Activated CD8-positive, alpha-beta memory T cell treated with anti-CD3 and anti-CD28 coated beads, Interleukin-2, amount 50 U/mL, for 1 hour (primary cell): Measurements from ENCODE around the gene TAF11L13.
"Not testable (repeated sequence)": the region's sequence is repeated elsewhere in the genome, so short reads cannot be mapped to it uniquely, and the experiment has no call there.

Experiments used
- DNase-seq: peaks from one replicate; pipeline ENCODE4 v3.0.0-alpha.2; 2020; ENCODE audit errors: extremely low read depth

TAF11L13 gene

DNA sequence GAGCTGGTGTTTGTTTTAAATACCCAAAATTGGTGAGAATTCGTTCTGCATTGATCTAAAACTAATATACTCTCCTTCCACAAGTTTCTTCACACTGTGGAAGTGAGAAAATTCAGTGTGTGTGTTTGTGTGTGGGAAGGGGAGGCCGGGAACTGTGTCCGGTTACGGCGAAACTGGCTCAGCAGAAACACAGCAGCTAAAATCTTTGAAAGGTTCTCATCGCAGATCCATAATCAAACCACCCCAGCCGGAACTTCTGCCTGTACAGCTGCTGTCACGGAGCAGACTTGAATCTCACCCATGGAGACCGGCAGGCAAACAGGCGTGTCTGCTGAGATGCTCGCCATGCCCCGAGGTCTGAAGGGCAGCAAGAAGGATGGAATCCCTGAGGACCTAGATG, at the start of gene TAF11L13:
TSS of gene TAF11L13 (plus strand) at position 301 of the 400 bp plus-strand sequence.
- DNase-seq: not testable (repeated sequence)

DNA sequence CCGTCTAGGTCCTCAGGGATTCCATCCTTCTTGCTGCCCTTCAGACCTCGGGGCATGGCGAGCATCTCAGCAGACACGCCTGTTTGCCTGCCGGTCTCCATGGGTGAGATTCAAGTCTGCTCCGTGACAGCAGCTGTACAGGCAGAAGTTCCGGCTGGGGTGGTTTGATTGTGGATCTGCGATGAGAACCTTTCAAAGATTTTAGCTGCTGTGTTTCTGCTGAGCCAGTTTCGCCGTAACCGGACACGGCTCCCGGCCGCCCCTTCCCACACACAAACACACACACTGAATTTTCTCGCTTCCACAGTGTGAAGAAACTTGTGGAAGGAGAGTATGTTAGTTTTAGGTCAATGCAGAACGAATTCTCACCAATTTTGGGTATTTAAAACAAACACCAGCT, 46.2 kb upstream of the TAF11L13 start, which contains the start of gene TAF11L7:
TSS of gene TAF11L7 (minus strand) at position 101 of the 400 bp plus-strand sequence.
- not testable (repeated sequence) for DNase-seq

DNA sequence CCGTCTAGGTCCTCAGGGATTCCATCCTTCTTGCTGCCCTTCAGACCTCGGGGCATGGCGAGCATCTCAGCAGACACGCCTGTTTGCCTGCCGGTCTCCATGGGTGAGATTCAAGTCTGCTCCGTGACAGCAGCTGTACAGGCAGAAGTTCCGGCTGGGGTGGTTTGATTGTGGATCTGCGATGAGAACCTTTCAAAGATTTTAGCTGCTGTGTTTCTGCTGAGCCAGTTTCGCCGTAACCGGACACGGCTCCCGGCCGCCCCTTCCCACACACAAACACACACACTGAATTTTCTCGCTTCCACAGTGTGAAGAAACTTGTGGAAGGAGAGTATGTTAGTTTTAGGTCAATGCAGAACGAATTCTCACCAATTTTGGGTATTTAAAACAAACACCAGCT, 41.0 kb upstream of the TAF11L13 start, which contains the start of gene TAF11L8:
TSS of gene TAF11L8 (minus strand) at position 101 of the 400 bp plus-strand sequence.
- not testable (repeated sequence) for DNase-seq

DNA sequence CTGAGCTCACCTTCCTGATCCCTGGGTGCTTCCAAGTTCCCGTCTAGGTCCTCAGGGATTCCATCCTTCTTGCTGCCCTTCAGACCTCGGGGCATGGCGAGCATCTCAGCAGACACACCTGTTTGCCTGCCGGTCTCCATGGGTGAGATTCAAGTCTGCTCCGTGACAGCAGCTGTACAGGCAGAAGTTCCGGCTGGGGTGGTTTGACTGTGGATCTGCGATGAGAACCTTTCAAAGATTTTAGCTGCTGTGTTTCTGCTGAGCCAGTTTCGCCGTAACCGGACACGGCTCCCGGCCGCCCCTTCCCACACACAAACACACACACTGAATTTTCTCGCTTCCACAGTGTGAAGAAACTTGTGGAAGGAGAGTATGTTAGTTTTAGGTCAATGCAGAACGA, 37.6 kb upstream of the TAF11L13 start, which contains the start of gene TAF11L9:
TSS of gene TAF11L9 (minus strand) at position 140 of the 400 bp plus-strand sequence.
- not testable (repeated sequence) for DNase-seq

DNA sequence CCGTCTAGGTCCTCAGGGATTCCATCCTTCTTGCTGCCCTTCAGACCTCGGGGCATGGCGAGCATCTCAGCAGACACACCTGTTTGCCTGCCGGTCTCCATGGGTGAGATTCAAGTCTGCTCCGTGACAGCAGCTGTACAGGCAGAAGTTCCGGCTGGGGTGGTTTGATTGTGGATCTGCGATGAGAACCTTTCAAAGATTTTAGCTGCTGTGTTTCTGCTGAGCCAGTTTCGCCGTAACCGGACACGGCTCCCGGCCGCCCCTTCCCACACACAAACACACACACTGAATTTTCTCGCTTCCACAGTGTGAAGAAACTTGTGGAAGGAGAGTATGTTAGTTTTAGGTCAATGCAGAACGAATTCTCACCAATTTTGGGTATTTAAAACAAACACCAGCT, 34.2 kb upstream of the TAF11L13 start, which contains the start of gene TAF11L10:
TSS of gene TAF11L10 (minus strand) at position 101 of the 400 bp plus-strand sequence.
- not testable (repeated sequence) for DNase-seq

DNA sequence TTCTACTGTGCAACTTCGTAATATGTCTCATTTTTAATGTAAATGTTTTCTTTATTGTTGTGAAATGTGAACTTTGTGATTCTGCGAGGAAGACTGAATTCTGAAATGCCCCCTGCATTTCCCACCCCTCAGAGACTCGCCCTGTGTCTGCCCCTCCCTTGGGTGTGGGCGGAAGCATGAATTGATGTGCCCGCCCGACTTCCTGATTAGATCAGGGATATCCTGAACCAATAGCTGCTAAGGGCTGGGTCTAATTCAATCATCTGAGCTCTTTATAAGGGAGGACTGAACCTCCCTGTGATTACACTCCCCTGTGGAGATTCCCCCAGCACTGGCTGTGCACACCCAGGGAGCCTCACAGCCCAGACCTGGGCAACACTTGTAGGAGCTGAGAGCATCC, 28.0 kb upstream of the TAF11L13 start, which contains the start of gene TAF11L11:
TSS of gene TAF11L11 (plus strand) at position 304 of the 400 bp plus-strand sequence.
- not testable (repeated sequence) for DNase-seq

DNA sequence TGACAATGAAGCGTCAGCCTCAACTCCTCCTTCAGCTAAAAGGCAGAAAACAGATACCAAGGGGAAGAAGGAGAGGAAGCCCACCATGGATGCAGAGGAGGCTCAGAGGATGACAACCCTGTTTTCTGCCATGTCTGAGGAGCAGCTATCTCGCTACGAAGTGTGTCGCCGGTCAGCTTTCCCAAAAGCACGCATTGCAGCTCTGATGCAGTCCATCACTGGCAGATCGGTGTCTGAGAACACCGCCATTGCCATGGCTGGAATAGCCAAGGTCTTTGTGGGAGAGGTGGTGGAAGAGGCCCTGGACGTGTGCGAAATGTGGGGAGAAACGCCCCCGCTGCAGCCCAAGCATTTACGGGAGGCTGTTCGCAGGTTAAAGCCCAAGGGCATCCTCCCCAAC, 26.9 kb upstream of the TAF11L13 start:
- DNase-seq: no peak

DNA sequence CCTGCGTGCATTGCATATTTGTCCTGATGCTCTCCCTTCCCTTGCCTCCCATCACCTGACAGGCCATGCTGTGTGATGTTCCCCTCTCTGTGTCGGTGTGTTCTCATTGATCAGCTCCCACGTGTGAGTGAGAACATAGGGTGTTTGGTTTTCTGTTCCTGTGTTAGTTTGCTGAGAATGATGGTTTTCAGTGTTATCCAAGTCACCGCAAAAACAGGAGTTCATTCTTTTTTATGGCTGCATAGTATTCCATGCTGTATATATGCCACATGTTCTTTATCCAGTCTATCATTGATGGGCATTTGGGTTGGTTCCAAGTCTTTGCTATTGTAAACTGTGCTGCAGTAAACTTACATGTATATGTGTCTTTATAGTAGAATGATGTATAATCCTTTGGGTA, 24.4 kb upstream of the TAF11L13 start:
- DNase-seq: not testable (repeated sequence)

DNA sequence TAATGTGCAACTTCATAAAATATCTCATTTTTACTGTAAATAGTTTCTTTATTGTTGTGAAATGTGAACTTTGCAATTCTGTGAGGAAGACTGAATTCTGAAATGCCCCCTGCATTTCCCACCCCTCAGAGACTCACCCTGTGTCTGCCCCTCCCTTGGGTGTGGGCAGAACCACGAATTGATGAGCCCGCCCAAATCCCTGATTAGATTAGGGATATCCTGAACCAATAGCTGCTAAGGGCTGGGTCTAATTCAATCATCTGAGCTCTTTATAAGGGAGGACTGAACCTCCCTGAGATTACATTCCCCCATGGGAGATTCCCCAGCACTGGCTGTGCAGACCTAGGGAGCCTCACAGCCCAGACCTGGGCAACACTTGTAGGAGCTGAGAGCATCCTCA, 21.8 kb upstream of the TAF11L13 start, which contains the start of gene TAF11L12:
TSS of gene TAF11L12 (plus strand) at position 301 of the 400 bp plus-strand sequence.
- DNase-seq: not testable (repeated sequence)

DNA sequence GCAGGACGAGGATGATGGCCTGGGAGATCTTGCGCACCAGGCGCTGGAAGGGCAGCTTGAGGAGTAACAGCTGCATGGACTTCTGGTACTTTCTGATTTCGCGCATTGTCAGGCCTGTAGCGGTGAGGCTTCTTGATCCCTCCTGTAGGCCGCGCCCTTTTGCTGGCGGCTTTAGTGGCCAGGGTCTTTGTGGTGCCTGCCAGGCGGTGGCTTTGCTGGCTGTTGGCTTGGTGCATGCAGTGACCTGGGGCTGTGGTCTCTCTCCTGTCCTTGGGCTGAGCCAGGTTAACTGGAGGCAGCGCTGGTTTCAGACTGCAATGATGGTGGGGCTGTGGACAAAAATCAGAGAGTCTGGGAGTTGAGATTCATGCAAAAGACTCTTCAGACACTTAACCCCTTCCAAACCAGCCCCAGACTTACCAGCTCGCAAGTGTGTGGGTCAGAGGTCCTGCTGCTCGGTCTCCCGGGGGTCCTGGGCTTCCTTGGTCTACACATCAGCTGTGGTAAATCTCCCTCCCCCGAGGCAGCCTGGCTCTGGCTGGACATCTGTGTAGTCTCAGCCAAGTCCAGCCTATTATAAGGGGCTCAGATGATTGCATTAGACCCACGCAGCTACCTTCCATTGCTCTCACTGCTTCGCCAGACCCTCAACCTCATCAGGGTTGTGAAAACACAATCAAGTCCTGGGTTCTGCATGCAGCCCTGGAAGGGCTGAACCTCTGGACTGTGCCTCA, 16.8 kb upstream of the TAF11L13 start:
- no peak for DNase-seq

DNA sequence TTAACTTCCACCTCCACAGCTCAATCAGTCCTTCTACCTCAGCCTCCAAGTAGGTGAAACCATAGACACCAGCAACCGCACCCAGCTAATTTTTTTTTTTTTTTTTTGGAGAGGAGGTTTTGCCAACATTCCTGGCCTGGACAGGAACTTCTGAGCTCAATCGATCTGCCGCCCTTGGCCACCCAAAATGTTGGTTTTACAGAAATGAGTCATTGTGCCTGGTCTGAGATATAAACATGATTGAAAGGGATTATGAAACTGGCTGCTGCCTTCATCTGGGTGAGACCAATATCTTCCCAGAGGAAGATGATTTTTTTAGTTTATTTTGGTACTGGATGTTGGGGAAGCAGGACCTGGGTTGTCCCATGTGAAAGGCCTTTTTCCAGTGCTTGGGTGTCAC, 12.5 kb upstream of the TAF11L13 start:
- DNase-seq: no peak

DNA sequence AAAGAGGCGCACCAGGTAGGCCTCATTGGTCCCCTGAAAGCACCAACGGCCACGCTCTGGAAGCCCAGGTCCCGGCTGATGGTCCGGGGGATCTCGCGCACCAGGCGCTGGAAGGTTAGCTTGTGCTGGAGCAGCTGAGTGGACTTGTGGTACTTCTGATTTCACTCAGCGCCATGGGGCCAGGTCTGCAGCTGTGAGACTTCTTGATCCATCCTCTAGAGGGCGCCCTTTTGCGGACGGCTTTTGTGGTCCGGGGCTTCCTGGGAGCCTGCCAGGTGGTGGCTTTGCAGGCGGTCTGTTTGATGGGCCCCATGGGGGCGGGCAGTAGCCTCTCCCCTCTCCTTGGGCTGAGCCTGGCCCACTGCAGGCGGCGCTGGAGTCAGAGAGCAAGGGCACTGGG, 11.3 kb upstream of the TAF11L13 start:
- DNase-seq: no peak

DNA sequence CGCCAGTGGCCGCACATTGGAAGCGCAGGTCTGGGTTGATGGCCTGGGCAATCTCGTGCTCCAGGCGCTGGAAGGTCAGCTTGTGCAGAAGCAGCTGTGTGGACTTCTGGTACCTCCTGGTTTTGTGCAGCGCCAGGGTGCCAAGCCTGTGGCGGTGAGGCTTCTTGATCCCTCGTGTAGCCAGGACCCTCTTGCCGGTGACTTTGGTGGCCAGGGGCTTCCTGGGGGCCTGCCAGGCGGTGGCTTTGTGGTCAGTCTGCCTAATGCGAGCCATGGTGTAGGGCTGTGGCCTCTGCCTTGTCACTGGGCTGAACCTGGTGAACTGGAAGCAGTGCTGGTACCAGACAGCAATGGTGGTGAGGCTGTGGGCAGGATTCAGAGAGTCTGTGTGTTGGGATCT, 6.2 kb upstream of the TAF11L13 start:
- DNase-seq: no peak

DNA sequence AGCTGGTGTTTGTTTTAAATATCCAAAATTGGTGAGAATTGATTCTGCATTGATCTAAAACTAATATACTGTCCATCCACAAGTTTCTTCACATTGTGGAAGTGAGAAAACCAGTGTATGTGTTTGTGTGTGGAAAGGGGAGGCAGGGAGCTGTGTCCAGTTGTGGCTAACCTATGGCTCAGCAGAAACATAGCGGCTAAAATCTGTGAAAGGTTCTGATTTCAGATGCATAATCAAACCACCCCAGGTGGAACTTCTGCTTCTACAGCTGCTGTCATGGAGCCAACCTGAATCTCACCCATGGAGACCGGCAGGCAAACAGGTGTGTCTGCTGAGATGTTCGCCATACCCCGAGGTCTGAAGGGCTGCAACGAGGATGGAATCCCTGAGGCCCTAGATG, 2.3 kb downstream of the TAF11L13 start, which contains the start of gene TAF11L14:
TSS of gene TAF11L14 (plus strand) at position 301 of the 400 bp plus-strand sequence.
- DNase-seq: no peak

DNA sequence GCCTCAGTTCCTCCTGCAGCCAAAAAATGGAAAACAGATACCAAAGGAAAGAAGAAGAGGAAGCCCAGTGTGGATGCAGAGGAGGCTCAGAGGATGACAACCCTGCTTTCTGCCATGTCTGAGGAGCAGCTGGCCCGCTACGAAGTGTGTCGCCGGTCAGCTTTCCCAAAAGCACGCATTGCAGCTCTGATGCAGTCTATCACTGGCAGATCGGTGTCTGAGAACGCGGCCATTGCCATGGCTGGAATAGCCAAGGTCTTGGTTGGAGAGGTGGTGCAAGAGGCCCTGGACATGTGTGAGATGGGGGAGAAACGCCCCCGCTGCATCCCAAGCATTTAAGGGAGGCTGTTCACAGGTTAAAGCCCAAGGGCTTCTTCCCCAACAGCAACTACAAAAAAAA, 17.3 kb downstream of the TAF11L13 start:
- DNase-seq: not testable (repeated sequence)

DNA sequence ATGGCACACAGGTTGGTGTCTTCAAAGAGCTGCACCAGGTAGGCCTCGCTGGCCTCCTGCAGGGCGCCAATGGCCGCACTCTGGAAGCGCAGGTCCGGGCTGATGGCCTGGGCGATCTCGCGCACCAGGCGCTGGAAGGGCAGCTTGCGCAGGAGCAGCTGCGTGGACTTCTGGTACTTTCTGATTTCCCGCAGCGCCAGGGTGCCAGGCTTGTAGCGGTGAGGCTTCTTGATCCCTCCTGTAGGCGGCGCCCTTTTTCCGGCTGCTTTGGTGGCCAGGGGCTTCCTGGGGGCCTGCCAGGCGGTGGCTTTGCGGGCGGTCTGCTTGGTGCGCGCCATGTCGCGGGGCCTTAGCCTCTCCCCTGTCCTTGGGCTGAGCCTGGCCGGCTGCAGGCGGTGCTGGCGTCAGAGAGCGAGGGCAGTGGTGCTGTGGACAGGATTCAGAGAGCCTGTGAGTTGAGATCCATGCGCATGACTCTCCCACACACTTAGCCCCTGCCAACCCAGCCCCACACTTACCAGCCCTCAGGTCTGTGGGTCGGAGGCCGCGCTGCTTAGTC, 23.4 kb downstream of the TAF11L13 start:
- not testable (repeated sequence) for DNase-seq

DNA sequence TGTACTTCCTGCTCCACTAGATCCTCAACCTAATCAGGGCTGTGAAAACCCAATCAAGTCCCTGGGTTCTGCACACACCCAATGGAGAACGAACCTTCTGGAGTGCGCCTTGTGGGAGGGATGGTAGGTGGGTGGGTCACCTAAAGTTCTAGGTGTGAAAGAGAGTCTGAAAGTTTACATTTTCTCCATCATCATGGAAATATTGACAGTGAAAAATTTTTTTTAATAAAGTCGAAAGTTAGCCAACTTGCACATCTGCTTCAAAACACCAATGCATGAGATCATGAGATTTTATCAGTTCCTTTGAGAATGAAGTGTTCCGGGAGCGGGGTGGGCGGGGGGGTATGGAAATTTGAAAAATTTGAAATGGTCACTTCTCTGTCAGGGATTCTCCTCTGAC, 24.0 kb downstream of the TAF11L13 start:
- no peak for DNase-seq

DNA sequence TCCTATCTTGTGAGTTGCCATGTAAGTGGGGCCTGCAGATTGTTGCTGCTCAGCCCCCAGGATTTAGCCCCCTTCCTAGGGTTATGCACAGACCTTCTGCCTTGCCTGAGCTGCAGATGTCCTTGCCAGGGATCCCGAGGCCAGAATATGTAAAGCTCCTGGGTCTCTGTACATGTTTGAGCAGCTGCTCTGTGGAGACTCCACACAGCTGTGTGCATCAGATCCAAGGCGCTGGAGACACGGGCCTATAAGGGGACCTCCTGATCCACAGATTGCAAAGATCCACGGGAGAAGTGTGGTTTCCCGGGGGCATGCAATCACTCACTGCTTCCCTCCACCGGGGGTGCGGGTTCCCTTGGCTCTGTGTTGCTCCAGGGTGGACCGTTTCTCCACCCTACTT, 31.3 kb downstream of the TAF11L13 start:
- DNase-seq: no peak

DNA sequence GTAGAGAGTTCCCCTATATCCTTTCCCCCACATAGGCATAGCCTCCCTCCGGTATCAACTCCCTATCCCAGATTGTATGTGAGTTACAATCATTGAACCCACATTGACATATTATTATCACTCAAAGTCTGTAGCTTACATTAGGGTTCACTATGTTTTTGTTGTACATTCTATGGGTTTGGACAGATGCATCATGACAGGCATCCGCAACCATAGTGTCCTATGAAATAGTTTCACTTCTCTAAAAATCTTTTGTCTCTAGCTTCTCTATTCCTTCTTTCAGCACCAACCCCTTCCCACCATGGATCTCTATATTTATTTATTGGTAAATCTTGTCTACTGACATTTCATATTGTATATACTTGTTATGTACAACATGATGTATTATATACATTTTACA, 33.9 kb downstream of the TAF11L13 start:
- DNase-seq: no peak

DNA sequence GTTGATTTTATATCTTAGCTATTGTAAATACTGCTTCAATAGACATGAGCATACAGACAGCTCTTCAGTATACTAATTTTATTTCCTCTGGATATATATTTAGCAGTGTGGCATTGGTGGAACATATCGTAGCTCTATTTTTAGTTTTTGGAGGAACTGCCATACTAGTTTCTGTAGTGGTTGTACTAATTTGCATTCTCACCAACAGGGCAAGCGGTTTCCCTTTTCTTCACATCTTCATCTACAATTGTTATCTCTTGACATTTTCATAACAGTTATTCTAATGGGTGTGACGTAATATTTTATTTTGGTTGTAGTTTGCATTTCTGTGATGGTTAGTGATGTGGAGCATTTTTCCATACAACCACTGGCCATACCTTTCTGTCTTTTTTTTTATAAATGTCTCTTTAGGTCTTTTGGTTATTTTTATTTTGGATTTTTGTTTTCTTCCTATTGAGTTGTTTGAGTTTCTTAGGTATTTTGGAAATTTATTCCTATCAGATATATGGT, 34.9 kb downstream of the TAF11L13 start:
- no peak for DNase-seq

DNA sequence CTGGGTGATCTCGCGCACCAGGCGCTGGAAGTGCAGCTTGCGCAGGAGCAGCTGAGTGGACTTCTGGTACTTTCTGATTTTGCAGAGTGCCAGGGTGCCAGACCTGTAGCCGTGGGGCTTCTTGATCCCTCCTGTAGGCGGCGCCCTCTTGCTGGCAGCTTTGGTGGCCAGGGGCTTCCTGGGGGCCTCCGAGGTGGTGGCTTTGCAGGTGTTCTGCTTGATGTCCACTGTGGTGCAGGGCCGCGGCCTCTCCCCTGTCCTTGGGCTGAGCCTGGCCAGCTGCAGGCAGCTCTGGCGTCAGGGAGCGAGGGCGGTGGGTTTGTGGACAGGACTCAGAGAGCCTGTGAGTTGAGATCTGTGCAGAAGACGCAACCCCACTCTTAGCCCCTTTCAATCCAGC, 38.5 kb downstream of the TAF11L13 start:
- DNase-seq: no peak

DNA sequence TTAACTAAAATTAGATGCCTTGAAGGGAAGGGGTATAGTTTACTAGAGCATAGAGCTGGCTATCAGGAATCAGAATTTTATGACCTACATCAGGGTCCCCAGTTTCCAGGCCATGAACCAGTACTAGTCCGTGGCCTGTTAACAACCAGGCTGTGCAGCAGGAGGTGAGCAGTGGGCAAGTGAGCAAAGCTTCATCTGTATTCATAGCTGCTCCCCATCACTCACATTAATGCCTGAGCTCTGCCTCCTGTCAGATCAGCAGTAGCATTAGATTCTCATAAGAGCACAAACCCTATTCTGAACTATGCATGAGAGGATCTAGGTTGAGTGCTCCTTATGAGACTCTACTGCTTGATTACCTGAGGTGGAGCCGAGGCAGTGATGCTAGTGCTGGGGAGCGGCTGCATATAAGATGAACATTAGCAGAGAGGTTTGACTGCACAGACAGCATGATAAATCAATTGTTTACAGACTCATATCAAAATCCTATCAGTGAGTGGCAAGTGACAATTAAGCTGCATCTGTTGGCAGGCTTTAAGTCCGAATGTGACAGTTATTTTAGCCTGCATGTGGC, 47.0 kb downstream of the TAF11L13 start:
- no peak for DNase-seq
